Uterus (tissue), 4 donors: ENCODE measurements around the gene CFC1B. TPM values are rescaled to one million over a fixed set of nuclear protein-coding genes. Genes with fewer than 3 reads are reported as not detected.
"Not testable (repeated sequence)": the region's sequence is repeated elsewhere in the genome, so short reads cannot be mapped to it uniquely, and the experiment has no call there.

Experiments
- DNase-seq, 2 donors: peaks; one replicate each; pipeline ENCODE4 v3.0.0-alpha.2; 2019 to 2020
- H3K27ac ChIP-seq, 2 donors: fragments of 200-600 bp; sonication (generic); 1 replicate in 1 of 2; 2 replicates in 1 of 2; pipeline ENCODE4 v1.5.1; 2016 to 2018
- H3K27me3 ChIP-seq, 2 donors: fragments of 200-600 bp; sonication (generic); one replicate each; pipeline ENCODE4 v1.5.1; 2018 to 2019; ENCODE audit warnings: control low read depth in 1 of 2
- H3K36me3 ChIP-seq, 2 donors: fragments of 200-600 bp; sonication (generic); one replicate each; pipeline ENCODE4 v1.5.1; 2019; ENCODE audit warnings: control low read depth in 1 of 2
- H3K4me1 ChIP-seq, 2 donors: fragments of 200-600 bp; sonication (generic); one replicate each; pipeline ENCODE4 v1.5.1; 2018 to 2019; ENCODE audit warnings: control low read depth in 1 of 2
- H3K4me3 ChIP-seq, 2 donors: fragments of 200-600 bp; sonication (generic); 1 replicate in 1 of 2; 2 replicates in 1 of 2; pipeline ENCODE4 v1.5.1; 2018 to 2019; ENCODE audit warnings: mild to moderate bottlenecking in 1 of 2
- H3K9me3 ChIP-seq, 2 donors: fragments of 200-600 bp; sonication (generic); one replicate each; pipeline ENCODE4 v1.5.1; 2019; ENCODE audit warnings: control low read depth in 1 of 2
- intact Hi-C: fragments of 100-400 bp; cut with DNase I; formaldehyde crosslinking; loops from one replicate; pipeline ENCODE4 v1.15.1; 2023; ENCODE audit warnings: low total_unique reads
- total RNA-seq, 4 donors: library from RNA; depleted of rRNA in 3 of 4; stranded (reverse); fragments of >200 nt in 3 of 4; gene quantifications; one replicate each; pipeline versions ENCODE4 v1.1.0 to v1.2.4, GENCODE V29; 2014 to 2023
- donor health status: DM: yes; HTN: yes; CAD: no.

The CFC1B gene
- total RNA-seq, 4 donors from 2014 or later: 0.35 TPM; not detected in 3

DNA sequence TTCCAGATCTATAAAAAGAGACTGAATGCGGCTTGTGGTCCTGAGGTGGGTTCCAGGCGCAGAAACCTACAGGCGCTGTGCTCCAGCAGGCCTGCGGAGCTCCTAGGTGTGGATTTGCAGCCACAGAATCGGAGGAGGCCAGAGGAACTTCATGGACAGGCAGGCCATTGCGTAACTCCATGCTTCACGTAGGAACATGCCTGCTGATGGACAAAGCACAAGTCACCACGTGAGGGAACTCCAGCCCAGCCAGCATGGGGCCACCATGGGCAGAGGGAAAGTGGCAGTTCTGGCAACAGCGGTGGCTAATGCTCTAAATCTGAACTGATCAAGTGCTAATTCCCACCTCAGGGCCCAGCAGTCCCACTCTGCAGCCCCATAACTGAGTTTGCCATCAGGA lies 17.2 kb downstream of the CFC1B start:
- DNase-seq, H3K27ac ChIP-seq, H3K36me3 ChIP-seq, H3K4me3 ChIP-seq, H3K27me3 ChIP-seq, H3K4me1 ChIP-seq, H3K9me3 ChIP-seq, intact Hi-C loops: not testable (repeated sequence)

DNA sequence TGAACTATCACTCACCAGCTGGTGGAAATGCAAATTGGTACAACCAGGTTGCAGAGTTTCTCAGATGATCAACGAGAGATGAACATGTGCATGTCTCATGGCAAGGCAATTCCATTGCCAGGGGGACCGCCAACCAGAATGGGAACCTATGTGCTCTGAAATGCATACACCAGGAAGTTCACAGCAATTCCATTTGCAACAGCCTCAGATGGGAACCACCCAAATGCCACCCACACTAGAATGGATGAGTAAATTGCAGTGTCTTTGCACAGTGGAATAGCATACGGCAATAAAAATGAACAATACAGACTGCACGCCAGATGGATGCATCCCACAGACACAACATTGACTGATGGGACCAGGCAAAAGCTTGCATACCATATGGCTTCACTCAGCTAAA lies 21.8 kb downstream of the CFC1B start:
- intact Hi-C loops, H3K27ac ChIP-seq, H3K9me3 ChIP-seq, H3K4me3 ChIP-seq, H3K36me3 ChIP-seq, DNase-seq, H3K27me3 ChIP-seq, H3K4me1 ChIP-seq: not testable (repeated sequence)

DNA sequence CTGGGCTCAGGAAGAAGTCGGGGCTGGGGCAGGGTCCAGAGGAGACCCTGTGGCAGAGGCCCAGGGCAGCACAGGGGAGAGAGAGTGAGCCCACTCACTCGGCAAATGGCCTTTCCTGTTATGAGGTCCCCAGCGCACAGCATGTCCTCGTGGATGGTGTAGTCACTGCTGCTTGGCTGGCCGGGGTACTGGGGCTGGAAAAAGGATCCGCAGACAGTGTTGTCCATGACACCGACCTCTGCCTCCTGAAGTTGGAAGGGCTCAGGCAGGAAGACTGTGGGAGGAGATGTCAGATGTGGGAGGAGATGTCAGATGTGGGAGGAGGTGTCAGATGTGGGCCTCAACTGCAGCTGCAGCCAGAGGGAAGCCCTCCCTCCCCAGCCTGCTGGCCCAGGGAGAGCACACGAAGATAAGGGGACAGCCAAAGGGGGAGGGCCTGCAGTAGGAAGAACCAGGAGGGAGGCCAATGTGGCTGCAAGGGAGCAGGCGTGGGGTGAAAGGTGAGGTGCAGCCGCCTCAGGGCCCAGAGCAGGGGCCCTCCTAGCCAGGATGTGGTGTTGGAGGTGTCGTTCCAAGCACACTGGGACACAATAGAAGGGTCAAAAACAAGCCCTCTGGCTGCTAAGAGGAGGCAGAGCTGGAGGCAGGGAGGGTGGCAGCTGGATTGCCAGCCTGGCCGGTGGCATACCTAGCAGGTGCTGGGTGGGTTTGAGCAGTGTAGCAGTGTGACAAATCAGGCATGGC lies 22.9 kb downstream of the CFC1B start:
- H3K9me3 ChIP-seq: not testable (repeated sequence)

DNA sequence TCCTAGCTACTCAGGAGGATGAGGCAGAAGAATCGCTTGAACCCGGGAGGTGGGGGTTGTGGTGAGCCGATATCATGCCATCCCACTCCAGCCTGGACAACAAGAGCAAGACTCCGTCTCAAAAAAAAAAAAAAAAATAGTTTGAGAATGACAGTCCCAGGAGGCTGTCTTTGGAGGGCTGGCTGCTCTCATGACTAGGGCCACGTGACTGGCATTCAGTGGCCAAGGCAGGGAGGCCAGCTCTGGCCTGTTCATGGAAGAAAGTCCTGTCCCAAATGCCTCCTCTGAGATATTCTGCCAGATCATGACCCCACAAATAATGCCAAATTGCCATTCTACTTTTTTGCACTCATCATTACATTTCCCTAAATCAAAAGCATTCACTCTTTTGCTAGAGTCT lies 24.0 kb downstream of the CFC1B start:
- H3K27me3 ChIP-seq, H3K9me3 ChIP-seq, H3K4me3 ChIP-seq, H3K36me3 ChIP-seq, H3K4me1 ChIP-seq, intact Hi-C loops, DNase-seq, H3K27ac ChIP-seq: not testable (repeated sequence)

More for the DNA sequence above, 22.9 kb downstream of the CFC1B start:
- DNase-seq, H3K27ac ChIP-seq, H3K27me3 ChIP-seq, H3K4me1 ChIP-seq, intact Hi-C loops, H3K4me3 ChIP-seq, H3K36me3 ChIP-seq: not testable (repeated sequence)

DNA sequence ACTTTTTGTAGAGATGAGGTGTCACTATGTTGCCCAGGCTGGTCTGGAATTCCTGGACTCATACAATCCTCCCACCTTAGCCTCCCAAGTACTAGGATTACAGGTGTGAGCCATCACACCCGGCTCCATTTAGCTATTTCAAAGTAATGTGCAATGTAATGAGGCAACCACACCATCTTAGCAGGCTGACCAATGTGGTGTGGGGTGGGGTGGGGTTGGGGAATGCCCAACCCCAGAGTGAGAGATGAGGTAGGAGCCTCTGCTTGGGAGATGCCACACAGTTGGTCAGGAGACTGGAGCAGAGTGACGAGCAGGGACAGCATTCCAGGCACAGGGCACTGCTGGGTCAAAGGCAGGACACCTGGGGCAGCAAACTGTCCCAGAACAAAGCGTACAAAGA lies 27.4 kb downstream of the CFC1B start:
- DNase-seq, intact Hi-C loops, H3K4me3 ChIP-seq: not testable (repeated sequence)

DNA sequence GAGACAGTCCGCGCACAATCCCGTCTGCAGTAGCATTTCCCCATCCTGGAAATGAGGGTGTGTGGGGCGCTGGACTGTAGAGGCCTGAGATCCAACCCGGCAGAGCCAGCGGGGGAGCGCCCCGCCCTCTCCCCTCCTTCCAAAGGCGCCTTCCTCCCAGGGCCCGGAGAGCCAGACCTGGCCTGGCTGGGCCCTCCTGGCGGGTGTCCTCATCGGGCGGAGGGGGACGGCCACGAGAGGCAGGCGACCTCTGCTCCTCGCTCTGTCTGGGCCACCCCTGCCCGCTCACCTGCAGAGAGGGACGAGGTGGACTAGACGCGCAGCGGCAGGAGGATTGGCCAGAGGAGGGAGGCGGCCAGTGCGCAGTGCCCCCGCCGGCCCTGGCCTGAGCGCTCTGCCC lies 28.5 kb downstream of the CFC1B start:
- H3K27me3 ChIP-seq, H3K4me3 ChIP-seq, DNase-seq, H3K4me1 ChIP-seq, H3K27ac ChIP-seq, H3K9me3 ChIP-seq, H3K36me3 ChIP-seq, intact Hi-C loops: not testable (repeated sequence)

More for the DNA sequence above, 27.4 kb downstream of the CFC1B start:
- not testable (repeated sequence) for H3K4me1 ChIP-seq, H3K27ac ChIP-seq, H3K36me3 ChIP-seq, H3K27me3 ChIP-seq, H3K9me3 ChIP-seq

DNA sequence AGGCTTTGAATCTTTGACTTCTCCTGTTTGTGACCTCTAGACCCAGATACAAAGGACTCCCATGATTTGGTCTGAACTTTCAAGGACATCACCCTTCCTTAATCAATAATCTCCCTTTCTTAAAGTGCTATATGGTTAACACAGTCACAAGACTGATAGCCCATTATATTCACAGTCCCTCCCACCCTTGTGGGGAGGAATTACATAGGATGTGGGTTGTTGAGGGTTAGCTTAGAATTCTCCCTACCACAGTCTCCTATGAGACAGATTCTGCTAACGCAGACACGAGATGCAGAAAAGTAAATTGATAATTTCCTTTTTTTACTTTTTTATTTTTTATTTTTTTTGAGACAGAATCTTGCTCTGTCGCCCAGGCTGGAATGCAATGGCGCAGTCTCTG lies 33.2 kb downstream of the CFC1B start:
- H3K27ac ChIP-seq, H3K36me3 ChIP-seq, H3K4me3 ChIP-seq, intact Hi-C loops, DNase-seq, H3K4me1 ChIP-seq, H3K27me3 ChIP-seq, H3K9me3 ChIP-seq: not testable (repeated sequence)

DNA sequence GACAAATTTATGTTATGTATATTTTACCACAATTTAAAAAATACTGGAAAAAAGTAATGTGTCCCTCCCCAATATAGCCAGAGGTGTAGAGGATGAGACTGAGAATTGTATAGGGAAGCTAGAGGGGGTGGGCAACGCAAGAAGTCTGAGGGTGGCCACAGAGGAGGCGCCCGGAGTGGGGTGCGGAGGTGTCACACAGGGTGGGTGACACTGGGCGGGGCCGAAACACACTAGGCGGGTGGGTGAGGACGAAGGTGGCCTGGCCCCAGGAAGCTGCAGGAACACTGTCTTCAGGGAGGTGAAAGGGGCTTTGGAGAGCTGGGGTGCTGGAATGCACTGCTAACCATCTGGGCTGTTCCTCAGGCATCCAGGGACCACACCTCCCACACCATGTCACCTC lies 35.4 kb downstream of the CFC1B start:
- H3K36me3 ChIP-seq, intact Hi-C loops: not testable (repeated sequence)

DNA sequence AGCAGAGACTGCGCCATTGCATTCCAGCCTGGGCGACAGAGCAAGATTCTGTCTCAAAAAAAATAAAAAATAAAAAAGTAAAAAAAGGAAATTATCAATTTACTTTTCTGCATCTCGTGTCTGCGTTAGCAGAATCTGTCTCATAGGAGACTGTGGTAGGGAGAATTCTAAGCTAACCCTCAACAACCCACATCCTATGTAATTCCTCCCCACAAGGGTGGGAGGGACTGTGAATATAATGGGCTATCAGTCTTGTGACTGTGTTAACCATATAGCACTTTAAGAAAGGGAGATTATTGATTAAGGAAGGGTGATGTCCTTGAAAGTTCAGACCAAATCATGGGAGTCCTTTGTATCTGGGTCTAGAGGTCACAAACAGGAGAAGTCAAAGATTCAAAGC lies 45.1 kb downstream of the CFC1B start:
- H3K4me3 ChIP-seq, H3K27me3 ChIP-seq, H3K4me1 ChIP-seq, H3K36me3 ChIP-seq, intact Hi-C loops, H3K9me3 ChIP-seq, H3K27ac ChIP-seq, DNase-seq: not testable (repeated sequence)

More for the DNA sequence above, 35.4 kb downstream of the CFC1B start:
- H3K4me3 ChIP-seq, H3K27ac ChIP-seq, H3K4me1 ChIP-seq, DNase-seq, H3K9me3 ChIP-seq, H3K27me3 ChIP-seq: not testable (repeated sequence)

DNA sequence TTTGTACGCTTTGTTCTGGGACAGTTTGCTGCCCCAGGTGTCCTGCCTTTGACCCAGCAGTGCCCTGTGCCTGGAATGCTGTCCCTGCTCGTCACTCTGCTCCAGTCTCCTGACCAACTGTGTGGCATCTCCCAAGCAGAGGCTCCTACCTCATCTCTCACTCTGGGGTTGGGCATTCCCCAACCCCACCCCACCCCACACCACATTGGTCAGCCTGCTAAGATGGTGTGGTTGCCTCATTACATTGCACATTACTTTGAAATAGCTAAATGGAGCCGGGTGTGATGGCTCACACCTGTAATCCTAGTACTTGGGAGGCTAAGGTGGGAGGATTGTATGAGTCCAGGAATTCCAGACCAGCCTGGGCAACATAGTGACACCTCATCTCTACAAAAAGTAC lies 50.9 kb downstream of the CFC1B start:
- H3K27me3 ChIP-seq, H3K27ac ChIP-seq, H3K36me3 ChIP-seq, H3K4me3 ChIP-seq, intact Hi-C loops, H3K4me1 ChIP-seq, H3K9me3 ChIP-seq, DNase-seq: not testable (repeated sequence)

DNA sequence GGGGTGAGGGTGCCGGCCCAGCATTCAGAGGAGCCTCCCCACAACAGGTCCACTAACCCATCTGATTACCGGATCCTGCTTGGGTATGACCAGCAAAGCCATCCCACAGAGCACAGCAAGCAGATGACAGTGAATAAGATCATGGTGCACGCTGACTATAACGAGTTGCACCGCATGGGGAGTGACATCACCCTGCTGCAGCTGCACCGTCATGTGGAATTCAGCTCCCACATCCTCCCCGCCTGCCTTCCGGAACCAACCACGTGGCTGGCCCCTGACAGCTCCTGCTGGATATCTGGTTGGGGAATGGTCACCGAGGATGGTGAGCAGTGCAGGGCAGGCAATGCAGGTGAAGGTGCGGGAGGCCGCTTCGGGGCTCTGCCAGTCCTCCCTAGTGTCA lies 53.2 kb downstream of the CFC1B start:
- H3K4me1 ChIP-seq, H3K4me3 ChIP-seq, H3K27me3 ChIP-seq, DNase-seq, H3K36me3 ChIP-seq, H3K27ac ChIP-seq, intact Hi-C loops, H3K9me3 ChIP-seq: not testable (repeated sequence)

DNA sequence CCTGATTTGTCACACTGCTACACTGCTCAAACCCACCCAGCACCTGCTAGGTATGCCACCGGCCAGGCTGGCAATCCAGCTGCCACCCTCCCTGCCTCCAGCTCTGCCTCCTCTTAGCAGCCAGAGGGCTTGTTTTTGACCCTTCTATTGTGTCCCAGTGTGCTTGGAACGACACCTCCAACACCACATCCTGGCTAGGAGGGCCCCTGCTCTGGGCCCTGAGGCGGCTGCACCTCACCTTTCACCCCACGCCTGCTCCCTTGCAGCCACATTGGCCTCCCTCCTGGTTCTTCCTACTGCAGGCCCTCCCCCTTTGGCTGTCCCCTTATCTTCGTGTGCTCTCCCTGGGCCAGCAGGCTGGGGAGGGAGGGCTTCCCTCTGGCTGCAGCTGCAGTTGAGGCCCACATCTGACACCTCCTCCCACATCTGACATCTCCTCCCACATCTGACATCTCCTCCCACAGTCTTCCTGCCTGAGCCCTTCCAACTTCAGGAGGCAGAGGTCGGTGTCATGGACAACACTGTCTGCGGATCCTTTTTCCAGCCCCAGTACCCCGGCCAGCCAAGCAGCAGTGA lies 55.3 kb downstream of the CFC1B start:
- DNase-seq, H3K27me3 ChIP-seq, H3K4me1 ChIP-seq, H3K27ac ChIP-seq, intact Hi-C loops, H3K4me3 ChIP-seq, H3K36me3 ChIP-seq, H3K9me3 ChIP-seq: not testable (repeated sequence)

DNA sequence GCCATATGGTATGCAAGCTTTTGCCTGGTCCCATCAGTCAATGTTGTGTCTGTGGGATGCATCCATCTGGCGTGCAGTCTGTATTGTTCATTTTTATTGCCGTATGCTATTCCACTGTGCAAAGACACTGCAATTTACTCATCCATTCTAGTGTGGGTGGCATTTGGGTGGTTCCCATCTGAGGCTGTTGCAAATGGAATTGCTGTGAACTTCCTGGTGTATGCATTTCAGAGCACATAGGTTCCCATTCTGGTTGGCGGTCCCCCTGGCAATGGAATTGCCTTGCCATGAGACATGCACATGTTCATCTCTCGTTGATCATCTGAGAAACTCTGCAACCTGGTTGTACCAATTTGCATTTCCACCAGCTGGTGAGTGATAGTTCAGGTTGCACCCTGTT lies 56.5 kb downstream of the CFC1B start:
- DNase-seq, H3K27ac ChIP-seq, H3K4me1 ChIP-seq, intact Hi-C loops, H3K36me3 ChIP-seq, H3K27me3 ChIP-seq, H3K9me3 ChIP-seq, H3K4me3 ChIP-seq: not testable (repeated sequence)
